LNCAP (cell line): ENCODE results near the gene APBB1.

Experiments
- TF ChIP-seq, protein P1 (sequence below): fragments of 450-650 bp; IDR thresholded peaks from 2 replicates; pipeline ENCODE4 v1.5.1; 2017; ENCODE audit warnings: mild to moderate bottlenecking

APBB1 gene

DNA sequence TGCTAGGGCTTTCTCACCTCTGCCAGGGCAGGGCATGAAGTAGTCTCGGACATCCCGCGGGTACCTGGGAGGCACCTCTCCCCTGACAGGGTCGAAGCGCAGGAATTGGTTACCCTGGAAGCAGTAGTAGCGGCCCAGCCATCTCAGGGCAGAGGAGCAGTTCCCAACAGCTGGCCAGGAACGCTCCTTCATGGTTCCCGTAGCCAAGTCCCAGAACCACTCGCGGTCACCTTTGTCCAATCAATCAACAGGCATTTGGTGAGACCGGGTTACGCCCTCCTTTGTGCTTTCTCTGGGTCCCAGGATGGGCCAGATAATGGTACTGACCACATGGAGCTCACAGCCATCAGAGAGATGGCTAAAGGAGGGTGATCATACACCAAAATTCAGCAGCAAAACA, 18.5 kb upstream of the APBB1 start:
- TF ChIP-seq, protein P1, sequence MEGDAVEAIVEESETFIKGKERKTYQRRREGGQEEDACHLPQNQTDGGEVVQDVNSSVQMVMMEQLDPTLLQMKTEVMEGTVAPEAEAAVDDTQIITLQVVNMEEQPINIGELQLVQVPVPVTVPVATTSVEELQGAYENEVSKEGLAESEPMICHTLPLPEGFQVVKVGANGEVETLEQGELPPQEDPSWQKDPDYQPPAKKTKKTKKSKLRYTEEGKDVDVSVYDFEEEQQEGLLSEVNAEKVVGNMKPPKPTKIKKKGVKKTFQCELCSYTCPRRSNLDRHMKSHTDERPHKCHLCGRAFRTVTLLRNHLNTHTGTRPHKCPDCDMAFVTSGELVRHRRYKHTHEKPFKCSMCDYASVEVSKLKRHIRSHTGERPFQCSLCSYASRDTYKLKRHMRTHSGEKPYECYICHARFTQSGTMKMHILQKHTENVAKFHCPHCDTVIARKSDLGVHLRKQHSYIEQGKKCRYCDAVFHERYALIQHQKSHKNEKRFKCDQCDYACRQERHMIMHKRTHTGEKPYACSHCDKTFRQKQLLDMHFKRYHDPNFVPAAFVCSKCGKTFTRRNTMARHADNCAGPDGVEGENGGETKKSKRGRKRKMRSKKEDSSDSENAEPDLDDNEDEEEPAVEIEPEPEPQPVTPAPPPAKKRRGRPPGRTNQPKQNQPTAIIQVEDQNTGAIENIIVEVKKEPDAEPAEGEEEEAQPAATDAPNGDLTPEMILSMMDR: no peak

DNA sequence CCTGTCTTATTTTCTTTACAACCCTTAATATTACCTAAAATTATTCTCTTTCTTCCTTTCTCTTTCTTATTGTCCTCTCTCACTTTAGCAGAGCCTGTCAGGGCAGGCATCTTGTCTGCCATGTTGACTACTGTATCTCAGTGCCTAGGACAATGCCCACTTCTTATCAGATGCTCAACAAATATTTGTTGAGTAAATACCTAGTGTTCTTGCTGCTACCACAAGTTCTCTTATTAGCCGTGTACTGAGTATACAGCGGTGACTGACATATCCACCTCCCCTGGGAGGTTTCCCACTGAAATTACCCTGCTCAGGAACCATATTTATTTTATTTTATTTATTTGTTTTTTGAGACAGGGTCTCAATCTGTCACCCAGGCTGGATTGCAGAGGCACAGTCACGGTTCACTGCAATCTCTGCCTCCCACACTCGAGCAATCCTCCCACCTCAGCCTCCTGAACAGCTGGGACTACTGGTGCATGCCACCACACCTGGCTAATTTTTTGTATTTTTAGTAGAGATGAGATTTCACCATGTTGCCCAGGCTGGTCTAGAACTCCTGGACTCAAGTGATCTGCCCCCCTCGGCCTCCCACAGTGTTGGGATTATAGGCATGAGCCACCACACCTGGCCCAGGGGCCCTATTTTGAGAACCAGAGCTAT, 15.2 kb upstream of the APBB1 start:
- TF ChIP-seq, protein P1: no peak

DNA sequence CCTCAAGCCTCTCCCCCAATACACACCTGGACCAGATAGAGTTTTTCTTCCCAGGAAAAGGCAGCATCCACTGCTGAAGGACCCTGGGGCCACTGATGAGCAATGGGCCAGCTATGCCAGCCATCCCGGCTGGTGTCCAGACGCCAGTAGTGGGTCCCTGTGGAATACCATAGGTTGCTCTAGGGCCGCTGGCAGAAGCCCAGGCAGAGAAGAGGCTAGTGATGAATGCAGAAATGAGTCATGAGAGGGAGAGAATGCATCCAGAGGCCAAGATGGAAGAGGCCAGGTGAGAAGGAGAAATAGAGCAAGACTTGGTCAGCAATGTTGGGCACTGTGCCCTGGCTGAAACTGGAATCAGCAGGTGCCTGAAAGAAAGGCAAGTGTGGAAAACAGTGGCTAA, 13.0 kb upstream of the APBB1 start:
- TF ChIP-seq, protein P1: no peak

DNA sequence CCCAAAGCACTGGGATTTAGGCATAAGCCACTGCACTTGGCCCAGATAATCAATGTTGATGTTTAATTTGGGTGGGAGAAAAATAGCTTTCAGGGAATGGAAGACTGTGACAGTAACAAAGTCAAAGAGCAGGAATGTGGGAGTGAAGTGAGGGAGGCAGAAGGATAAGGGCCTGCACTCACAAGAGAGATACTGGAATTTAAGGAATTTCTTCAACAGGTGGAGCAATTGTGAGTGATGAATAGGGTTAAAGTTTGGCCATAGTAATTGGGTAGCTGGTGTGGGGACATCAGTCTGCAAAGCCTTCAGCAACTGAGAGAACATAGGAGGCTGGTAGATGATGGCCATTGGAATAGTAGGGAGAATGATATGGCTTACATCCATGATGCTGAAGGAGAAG, 8.6 kb upstream of the APBB1 start:
- TF ChIP-seq, protein P1: no peak

DNA sequence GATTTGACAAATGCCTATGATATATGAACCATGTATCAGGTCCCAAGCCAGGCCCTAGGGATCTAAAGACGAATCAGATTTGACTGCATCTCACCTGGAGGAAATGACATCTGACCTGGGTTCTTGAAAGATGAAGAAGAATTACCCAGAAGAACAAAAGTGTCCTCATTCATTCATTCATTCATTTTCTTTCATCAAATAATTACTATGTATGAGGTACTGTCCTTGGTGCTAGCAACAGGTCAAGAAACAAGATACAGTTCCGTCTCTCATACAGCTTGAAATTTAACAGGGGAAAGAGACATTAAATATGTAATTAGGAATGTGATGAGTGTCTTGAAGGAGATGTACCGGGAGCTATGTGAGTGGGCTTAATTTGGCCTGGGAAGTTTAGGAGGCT, 1.8 kb upstream of the APBB1 start:
- TF ChIP-seq, protein P1: no peak

DNA sequence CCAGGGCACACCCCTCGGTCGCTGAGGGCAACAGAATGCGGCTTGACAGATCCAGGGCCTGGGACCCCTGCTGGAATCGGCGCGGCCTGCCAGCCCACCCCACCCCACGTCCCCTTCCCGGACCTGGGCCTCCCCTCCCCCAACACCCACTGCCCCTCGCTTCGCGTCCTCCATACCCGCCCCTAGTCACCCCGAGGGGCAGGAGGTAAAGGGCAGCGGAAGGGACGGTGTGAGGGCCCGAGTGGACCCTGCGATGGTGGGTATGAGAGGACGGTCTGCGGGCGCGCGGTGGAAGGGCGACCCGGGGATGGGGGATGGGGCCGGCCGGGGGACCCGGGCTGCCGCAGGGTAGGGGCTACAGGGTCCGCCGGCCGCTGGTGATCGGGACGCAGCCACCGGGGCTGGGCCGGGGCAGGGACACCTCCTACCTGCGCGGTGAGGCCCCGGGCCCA, 311 bp downstream of the APBB1 start:
- TF ChIP-seq, protein P1: no peak

DNA sequence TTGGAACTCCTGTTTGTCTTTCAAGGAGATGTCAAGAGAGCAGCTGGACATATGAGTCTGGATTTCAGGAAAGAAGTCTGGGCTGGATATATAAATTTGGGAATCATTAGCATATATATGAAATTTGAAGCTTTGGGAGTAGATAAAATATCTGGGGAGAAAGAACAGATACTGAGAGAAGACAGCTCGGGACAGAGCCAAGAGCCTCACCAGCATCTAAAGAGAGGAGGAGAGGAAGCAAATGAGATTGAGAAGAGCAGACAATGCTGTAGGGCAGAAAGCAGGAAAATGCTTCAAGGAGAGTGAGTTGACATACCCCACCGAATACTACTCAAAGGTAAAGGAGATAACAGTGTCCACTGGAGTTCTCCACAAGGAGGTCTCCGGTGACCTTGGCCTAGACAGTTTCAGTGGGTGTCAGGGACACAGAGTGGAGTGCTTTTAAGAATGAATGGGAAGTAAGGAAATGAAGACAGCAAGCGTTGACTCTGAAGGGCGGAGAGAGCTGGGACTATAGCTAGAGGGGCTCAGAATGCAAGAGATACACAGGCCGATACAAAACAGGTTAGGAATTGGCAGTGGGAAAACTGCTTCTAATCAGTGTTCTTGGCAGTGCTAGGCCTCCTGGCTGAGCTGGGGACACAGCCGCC, 862 bp downstream of the APBB1 start:
- TF ChIP-seq, protein P1: no peak
